Osteoblast (primary cell): Measurements from ENCODE around the gene MFAP3L. TPM values are rescaled to one million over a fixed set of nuclear protein-coding genes. Genes with fewer than 3 reads are reported as not detected.

ENCODE experiments used
- DNase-seq: peaks from one replicate; pipeline ENCODE4 v3.0.0; 2011; ENCODE audit warnings: low spot score, mixed read lengths; ENCODE audit not compliant: insufficient read length; ENCODE audit errors: missing footprints
- H2AFZ ChIP-seq: 2 replicates; pipeline ENCODE4 v1.6.0; 2011; ENCODE audit warnings: mild to moderate bottlenecking, low read length
- H3K27ac ChIP-seq: 2 replicates; pipeline ENCODE4 v1.5.1; 2011; ENCODE audit warnings: mild to moderate bottlenecking, low read depth, low read length, moderate library complexity
- H3K27me3 ChIP-seq: 2 replicates; pipeline ENCODE4 v1.6.0; 2012; ENCODE audit warnings: mild to moderate bottlenecking, control low read depth, inconsistent platforms, low read length, moderate library complexity; ENCODE audit not compliant: insufficient read depth
- H3K36me3 ChIP-seq: 2 replicates; pipeline ENCODE4 v1.5.1; 2011; ENCODE audit warnings: mild to moderate bottlenecking, low read length, control low read depth, moderate library complexity; ENCODE audit not compliant: insufficient read depth
- H3K4me1 ChIP-seq: 2 replicates; pipeline ENCODE4 v1.5.1; 2011; ENCODE audit warnings: mild to moderate bottlenecking, low read length, control low read depth, moderate library complexity; ENCODE audit not compliant: insufficient read depth
- H3K4me2 ChIP-seq: 2 replicates; pipeline ENCODE4 v1.6.0; 2011; ENCODE audit warnings: mild to moderate bottlenecking, low read length; ENCODE audit not compliant: insufficient read depth
- H3K4me3 ChIP-seq: fragments of 200-600 bp; sonication (generic); 3 replicates; pipeline ENCODE4 v1.5.1; 2012; ENCODE audit warnings: mild to moderate bottlenecking, low read length, inconsistent platforms; ENCODE audit not compliant: insufficient read depth
- H3K79me2 ChIP-seq: 2 replicates; pipeline ENCODE4 v1.6.0; 2012; ENCODE audit warnings: mild to moderate bottlenecking, low read length, control low read depth, inconsistent platforms; ENCODE audit not compliant: insufficient read depth
- H3K9me3 ChIP-seq: 2 replicates; pipeline ENCODE4 v1.5.1; 2011; ENCODE audit warnings: low read depth, low read length, control low read depth
- H4K20me1 ChIP-seq: 2 replicates; pipeline ENCODE4 v1.6.0; 2012; ENCODE audit warnings: mild to moderate bottlenecking, low read length, control low read depth; ENCODE audit not compliant: insufficient read depth
- total RNA-seq: library from RNA; depleted of rRNA; stranded (reverse); fragments of >200 nt; gene quantifications from 2 replicates; pipeline ENCODE4 v1.2.3, GENCODE V29; 2012
- TF ChIP-seq, protein P1 (sequence below): IDR thresholded peaks from 2 replicates; pipeline ENCODE4 v1.5.1; 2011; ENCODE audit warnings: mild to moderate bottlenecking, low read depth, low read length, moderate library complexity; ENCODE audit errors: extremely low read depth

MFAP3L gene
- total RNA-seq, 1 donor: 7.6 TPM

- Histone ChIP-seq H3K27me3 (no peaks in the 10 kb centered on the region), H3K79me2 (no peaks in the 10 kb centered on the region), H2AFZ (no peak overlapping the region), H3K36me3 (no peaks in the 10 kb centered on the region), H3K4me2 (no peak overlapping the region), H3K27ac (no peak overlapping the region), H3K4me1 (peaks cover 12% of the 10 kb centered on the region), H3K4me3 (no peak overlapping the region), H3K9me3 (no peaks in the 10 kb centered on the region), H4K20me1 (no peaks in the 10 kb centered on the region)
- TF ChIP-seq, protein P1, sequence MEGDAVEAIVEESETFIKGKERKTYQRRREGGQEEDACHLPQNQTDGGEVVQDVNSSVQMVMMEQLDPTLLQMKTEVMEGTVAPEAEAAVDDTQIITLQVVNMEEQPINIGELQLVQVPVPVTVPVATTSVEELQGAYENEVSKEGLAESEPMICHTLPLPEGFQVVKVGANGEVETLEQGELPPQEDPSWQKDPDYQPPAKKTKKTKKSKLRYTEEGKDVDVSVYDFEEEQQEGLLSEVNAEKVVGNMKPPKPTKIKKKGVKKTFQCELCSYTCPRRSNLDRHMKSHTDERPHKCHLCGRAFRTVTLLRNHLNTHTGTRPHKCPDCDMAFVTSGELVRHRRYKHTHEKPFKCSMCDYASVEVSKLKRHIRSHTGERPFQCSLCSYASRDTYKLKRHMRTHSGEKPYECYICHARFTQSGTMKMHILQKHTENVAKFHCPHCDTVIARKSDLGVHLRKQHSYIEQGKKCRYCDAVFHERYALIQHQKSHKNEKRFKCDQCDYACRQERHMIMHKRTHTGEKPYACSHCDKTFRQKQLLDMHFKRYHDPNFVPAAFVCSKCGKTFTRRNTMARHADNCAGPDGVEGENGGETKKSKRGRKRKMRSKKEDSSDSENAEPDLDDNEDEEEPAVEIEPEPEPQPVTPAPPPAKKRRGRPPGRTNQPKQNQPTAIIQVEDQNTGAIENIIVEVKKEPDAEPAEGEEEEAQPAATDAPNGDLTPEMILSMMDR: no peak
- no peak for DNase-seq
Observed at GRCh38 chr4:170008801-170009200, 17.4 kb downstream of the MFAP3L start.

- no peak for DNase-seq
- Histone ChIP-seq H3K27ac (no peak overlapping the region), H3K9me3 (no peaks in the 10 kb centered on the region), H3K36me3 (no peaks in the 10 kb centered on the region), H4K20me1 (no peaks in the 10 kb centered on the region), H3K4me2 (no peak overlapping the region), H3K4me3 (no peak overlapping the region), H3K4me1 (peaks cover 12% of the 10 kb centered on the region), H2AFZ (no peak overlapping the region), H3K79me2 (no peaks in the 10 kb centered on the region), H3K27me3 (no peaks in the 10 kb centered on the region)
- TF ChIP-seq, protein P1: peak; percentile 21
Observed at GRCh38 chr4:170008371-170008770, 17.8 kb downstream of the MFAP3L start.

- Histone ChIP-seq H3K27me3 (no peaks in the 10 kb centered on the region), H3K36me3 (no peaks in the 10 kb centered on the region), H3K4me3 (no peak overlapping the region), H3K4me1 (peaks cover 12% of the 10 kb centered on the region), H2AFZ (no peak overlapping the region), H3K79me2 (no peaks in the 10 kb centered on the region), H3K4me2 (no peak overlapping the region), H3K9me3 (no peaks in the 10 kb centered on the region), H3K27ac (no peak overlapping the region), H4K20me1 (no peaks in the 10 kb centered on the region)
- TF ChIP-seq, protein P1: no peak
- no peak for DNase-seq
Observed at GRCh38 chr4:170007113-170007512, 19.1 kb downstream of the MFAP3L start.

GRCh38 chr4:170005472-170005871 is 20.7 kb downstream of the MFAP3L start:
- TF ChIP-seq, protein P1: no peak
- H3K27me3 ChIP-seq: no peaks in the 10 kb centered on the region
- no peaks in the 10 kb centered on the region for H3K9me3 ChIP-seq
- H4K20me1 ChIP-seq: no peaks in the 10 kb centered on the region
- no peak for DNase-seq
- no peaks in the 10 kb centered on the region for H3K79me2 ChIP-seq
- no peaks in the 10 kb centered on the region for H3K36me3 ChIP-seq
- no peak overlapping the region for H2AFZ ChIP-seq
- H3K27ac ChIP-seq: no peak overlapping the region
- H3K4me3 ChIP-seq: no peak overlapping the region
- peaks cover 12% of the 10 kb centered on the region for H3K4me1 ChIP-seq
- no peak overlapping the region for H3K4me2 ChIP-seq
